GM13976 (cell line): ENCODE results near the gene PTMA.

Experiments used
- DNase-seq: peaks from one replicate; pipeline ENCODE4 v3.0.0; 2012; ENCODE audit warnings: low spot score
- in situ Hi-C: fragments of 300-500 bp; cut with MboI; formaldehyde crosslinking; loops from one replicate; pipeline ENCODE4 v1.12.0; 2022; ENCODE audit warnings: low sequenced_read_pairs, mixed read lengths, inconsistent platforms; ENCODE audit not compliant: unreplicated experiment
- TF ChIP-seq, protein P1 (sequence below): IDR thresholded peaks from 2 replicates; pipeline ENCODE4 v1.5.1; 2012; ENCODE audit warnings: borderline replicate concordance, mild to moderate bottlenecking; ENCODE audit not compliant: insufficient read depth; ENCODE audit errors: extremely low read depth, missing control alignments, control extremely low read depth

The PTMA gene

DNA sequence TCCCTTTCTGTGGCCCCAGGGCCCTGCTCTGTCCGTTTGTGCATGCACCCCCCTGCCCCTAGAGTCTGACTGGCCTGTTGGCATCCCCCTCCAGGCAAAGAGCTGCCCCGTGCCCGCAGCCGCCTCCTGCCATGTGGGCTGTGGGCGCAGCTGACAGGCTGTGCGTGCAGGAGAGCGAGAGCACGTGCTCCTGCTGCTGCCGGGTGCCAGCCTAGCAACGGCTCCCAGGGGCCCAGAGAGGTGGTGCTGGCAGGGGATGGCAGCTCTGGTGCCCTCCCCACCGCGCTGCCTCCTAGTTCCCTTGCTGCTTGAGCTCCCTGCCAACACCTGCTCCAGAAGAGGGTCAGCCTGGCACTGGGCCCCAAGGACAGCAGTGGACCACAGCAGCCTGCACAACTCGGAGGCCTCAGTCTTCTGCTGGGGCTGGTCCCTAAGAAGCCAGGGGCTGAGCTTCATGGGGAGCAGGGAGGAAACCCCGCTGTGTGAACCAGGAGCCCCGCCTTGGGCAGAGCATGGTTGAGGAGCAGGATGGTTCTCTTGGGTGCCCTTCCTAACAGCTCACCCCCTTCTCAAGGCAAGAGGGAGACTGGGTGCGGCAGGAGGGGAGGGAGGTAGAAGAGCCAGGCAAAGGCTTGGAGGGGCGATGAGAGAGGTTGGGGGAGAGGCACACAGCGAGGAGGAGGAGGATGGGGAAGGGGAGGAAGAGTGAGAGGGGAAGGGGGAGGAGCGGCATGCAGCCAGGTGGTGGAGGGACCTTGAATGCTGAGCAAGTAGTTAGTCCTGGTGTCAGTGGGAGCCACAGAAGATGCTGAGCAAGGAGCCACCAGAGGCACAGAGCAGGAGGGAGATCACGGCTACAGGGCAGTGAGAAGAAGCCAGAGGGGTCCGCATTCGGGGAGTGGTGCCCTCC, 23.8 kb upstream of the PTMA start:
- in situ Hi-C loops = no loop called here
- no peak for DNase-seq
- TF ChIP-seq, protein P1, sequence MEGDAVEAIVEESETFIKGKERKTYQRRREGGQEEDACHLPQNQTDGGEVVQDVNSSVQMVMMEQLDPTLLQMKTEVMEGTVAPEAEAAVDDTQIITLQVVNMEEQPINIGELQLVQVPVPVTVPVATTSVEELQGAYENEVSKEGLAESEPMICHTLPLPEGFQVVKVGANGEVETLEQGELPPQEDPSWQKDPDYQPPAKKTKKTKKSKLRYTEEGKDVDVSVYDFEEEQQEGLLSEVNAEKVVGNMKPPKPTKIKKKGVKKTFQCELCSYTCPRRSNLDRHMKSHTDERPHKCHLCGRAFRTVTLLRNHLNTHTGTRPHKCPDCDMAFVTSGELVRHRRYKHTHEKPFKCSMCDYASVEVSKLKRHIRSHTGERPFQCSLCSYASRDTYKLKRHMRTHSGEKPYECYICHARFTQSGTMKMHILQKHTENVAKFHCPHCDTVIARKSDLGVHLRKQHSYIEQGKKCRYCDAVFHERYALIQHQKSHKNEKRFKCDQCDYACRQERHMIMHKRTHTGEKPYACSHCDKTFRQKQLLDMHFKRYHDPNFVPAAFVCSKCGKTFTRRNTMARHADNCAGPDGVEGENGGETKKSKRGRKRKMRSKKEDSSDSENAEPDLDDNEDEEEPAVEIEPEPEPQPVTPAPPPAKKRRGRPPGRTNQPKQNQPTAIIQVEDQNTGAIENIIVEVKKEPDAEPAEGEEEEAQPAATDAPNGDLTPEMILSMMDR = no peak

DNA sequence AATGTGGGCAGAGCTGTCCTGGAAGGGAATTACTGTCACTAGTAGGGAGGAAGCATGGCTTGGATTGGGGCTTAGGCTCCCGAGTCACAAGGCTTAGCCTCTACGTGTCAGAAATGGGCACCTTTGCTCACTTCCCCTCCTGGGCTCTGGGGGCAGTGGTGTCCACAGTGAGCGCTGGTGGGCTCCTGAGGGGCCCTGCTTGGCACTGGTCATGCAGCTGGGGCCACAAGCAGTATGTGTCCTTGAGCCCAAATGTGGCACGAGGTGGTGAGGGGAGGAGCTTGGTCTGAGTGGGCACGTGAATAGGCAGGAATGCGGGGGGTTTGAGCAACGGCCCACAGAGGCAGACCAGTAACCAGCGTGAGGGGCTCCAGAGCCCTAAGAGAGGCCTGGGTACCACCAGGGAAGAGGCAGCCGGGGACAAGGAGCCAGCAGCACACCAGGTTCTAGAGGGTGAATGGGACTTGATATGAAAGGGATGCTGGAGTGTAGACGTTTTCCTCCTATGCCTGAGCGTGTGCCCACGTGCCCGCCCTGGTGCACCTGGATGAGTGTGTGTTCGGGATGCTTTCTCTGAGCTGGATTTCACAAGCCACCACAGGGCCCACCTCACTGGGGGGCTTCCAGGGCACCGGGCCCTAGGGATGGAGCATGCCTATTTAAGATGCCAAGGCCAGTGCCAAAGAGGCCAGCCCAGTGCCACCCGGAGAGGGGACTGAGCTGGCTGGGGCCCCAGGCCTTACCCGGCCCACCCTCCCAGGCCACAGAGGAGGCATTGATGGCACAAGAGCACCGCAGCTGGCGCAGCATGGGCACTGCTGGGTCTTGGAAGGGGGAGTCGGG, 22.8 kb upstream of the PTMA start:
- DNase-seq = no peak
- TF ChIP-seq, protein P1 = no peak
- in situ Hi-C loops = no loop called here

GRCh38 chr2:231686192-231687100, 21.9 kb upstream of the PTMA start:
- in situ Hi-C loops = no loop called here

DNA sequence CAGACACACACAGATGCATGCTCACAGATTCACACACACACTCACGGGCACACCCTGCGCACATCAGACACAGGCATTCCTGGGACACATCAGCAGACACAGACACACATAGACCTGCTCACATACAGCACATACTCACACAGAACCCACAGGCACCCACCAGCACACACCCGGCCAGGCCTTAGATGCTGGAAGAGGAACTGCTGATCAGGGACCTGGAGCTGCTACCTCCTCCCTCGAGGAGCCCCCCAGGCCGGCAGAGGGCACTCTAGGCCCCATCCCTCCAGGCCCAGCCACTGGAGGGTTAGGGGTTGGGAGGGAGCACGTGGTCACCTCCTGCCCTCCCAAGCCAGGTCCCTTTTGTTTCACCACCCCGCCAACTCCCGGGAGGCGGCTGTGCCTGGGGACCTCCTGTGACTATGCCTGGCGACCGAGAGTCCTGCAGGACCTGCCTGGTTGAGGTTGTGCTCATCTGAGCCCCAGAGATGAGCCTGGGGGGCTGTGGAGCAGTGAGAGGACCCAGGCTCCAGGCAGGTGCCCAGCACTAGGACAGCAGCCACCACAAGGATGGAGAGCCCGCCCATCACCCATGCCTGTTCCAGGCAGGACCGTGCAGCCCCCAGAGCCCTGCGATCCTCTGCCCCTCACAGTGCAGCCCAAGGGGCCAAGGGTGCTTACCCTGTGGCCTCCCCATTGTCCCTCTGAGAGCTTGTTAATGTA, 21.0 kb upstream of the PTMA start:
- TF ChIP-seq, protein P1 = peak; percentile 91
- peak; percentile 88 for DNase-seq
- in situ Hi-C loops = no loop called here

More at GRCh38 chr2:231686192-231687100, 21.9 kb upstream of the PTMA start:
- TF ChIP-seq, protein P1 = no peak
- DNase-seq = no peak

- in situ Hi-C loops = no loop called here
- TF ChIP-seq, protein P1 = no peak
- no peak for DNase-seq
These were observed 20.4 kb upstream of the PTMA start for GRCh38 chr2:231687961-231688360.
